ENCODE results near the gene NOTCH1. TPM values are rescaled to one million over a fixed set of nuclear protein-coding genes. Genes with fewer than 3 reads are reported as not detected.

NOTCH1 gene
- total RNA-seq, 1 experiment from 2014 or later: 53.4 TPM

DNA sequence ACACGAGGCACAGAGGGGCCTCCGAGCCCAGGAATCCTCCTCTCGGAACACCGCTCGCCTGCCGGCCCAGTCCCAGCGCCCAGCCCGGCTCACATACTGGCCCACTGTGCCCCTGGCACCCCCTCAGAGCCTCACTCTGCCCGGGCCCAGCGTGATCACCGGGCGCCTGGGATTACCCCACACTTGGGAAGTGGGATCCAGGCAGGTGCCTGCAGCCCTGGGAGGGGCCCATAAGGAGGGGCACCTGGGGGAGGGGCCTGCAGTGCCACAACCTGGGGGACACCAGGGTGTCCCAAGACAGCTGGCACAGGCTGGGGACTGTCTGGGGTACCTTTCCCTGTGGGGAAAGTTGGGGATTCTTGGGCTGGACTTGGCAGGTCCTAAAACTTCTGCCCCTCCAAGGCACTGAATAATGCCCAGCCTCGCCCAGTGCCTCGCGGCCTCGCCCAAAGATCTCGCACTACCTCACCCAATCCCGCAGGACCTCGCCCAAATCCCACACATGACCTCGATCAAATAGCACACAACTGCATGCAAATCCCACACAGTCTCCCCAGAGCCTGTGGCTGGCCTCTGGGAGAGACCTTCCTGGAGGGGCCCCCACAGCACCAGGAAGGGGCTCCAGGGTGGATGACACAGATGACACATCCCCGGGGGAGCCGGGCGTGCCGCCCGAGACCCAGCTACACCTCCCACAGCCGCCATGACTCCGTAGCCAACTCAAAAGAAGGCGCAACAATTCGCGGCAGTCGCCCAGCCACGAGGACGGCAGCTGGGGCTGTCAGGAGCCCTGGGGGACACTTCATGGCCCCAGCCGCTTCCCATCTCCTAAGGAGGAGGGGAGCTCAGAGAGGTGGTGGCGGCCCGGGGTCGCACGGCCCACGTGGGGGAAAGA, 13.7 kb downstream of the NOTCH1 start:
- intact Hi-C loops (cut with micrococcal nuclease): no loop called here
- TF ChIP-seq, protein P1, sequence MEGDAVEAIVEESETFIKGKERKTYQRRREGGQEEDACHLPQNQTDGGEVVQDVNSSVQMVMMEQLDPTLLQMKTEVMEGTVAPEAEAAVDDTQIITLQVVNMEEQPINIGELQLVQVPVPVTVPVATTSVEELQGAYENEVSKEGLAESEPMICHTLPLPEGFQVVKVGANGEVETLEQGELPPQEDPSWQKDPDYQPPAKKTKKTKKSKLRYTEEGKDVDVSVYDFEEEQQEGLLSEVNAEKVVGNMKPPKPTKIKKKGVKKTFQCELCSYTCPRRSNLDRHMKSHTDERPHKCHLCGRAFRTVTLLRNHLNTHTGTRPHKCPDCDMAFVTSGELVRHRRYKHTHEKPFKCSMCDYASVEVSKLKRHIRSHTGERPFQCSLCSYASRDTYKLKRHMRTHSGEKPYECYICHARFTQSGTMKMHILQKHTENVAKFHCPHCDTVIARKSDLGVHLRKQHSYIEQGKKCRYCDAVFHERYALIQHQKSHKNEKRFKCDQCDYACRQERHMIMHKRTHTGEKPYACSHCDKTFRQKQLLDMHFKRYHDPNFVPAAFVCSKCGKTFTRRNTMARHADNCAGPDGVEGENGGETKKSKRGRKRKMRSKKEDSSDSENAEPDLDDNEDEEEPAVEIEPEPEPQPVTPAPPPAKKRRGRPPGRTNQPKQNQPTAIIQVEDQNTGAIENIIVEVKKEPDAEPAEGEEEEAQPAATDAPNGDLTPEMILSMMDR (IDR thresholded peaks at IDR 0.05; ENCODE audit: unreplicated experiment): no peak
- Mint-ChIP-seq H3K27me3 (ENCODE audit: insufficient read depth, unreplicated experiment) (no peaks in the 10 kb centered on the region), H3K27ac (ENCODE audit: low read depth, unreplicated experiment) (no peak overlapping the region), H3K4me3 (ENCODE audit: unreplicated experiment) (no peak overlapping the region), H3K36me3 (ENCODE audit: insufficient read depth, unreplicated experiment) (peaks cover 17% of the 10 kb centered on the region), H3K9me3 (ENCODE audit: unreplicated experiment) (no peaks in the 10 kb centered on the region), H3K4me1 (ENCODE audit: insufficient read depth, unreplicated experiment) (peaks cover 8% of the 10 kb centered on the region)
- CTCF ChIA-PET: interaction anchor here (0.5 to 1.6 kb wide), 2 partner anchors 44 to 510 kb away, joined by 4 to 5 read pairs; no protein-coding TSS in a partner anchor
- POLR2A ChIA-PET: interaction anchor here (0.7 kb wide), 1 partner anchor 30 kb away, joined by 3 read pairs; no protein-coding TSS in a partner anchor
- DNase-seq (ENCODE audit: unreplicated experiment): no peak
- BruUV-seq (replicated peaks): no TSS peak

DNA sequence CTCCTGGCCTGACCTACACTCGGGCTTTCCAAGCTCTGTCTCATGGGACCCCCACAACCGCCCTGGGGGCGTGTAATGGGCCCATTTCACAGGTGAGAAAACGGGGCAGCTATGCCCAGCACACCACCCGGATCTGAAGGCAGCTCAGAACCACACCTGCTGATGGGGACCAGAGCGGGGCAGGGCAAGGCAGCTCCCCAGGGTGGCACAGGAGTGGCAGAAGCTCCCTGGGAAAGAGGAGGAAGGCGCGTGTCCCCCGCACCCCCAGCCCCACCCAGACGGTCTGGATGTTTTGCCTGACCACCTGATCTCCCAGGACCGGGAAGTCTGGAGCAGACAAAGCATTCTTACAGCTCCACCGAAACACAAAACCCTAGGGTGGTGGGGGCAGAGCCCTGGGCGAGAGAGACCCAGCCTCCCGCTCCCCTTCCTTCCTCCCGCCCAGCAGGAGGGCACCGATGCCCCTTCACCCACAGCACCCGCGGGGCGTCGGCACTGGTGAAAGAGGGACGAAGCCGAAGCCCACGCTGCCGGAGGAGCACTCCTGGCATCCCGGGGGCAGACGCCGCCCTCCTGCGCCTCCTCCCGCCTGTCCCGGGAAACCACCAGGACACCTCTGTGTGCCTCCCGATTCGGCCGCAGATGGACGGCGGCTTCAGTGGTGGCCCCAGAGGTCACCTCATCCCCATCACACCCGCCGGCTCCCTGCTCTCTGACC, 14.5 kb downstream of the NOTCH1 start:
- no TSS peak for BruUV-seq (replicated peaks)
- CTCF ChIA-PET: interaction anchor here (0.6 kb wide), 2 partner anchors 12 to 45 kb away, joined by 3 read pairs; no protein-coding TSS in a partner anchor
- TF ChIP-seq, protein P1 (IDR thresholded peaks at IDR 0.05; ENCODE audit: unreplicated experiment): no peak
- Mint-ChIP-seq H3K36me3 (ENCODE audit: insufficient read depth, unreplicated experiment) (peaks cover 19% of the 10 kb centered on the region), H3K4me3 (ENCODE audit: unreplicated experiment) (no peak overlapping the region), H3K27me3 (ENCODE audit: insufficient read depth, unreplicated experiment) (no peaks in the 10 kb centered on the region), H3K27ac (ENCODE audit: low read depth, unreplicated experiment) (no peak overlapping the region), H3K9me3 (ENCODE audit: unreplicated experiment) (no peaks in the 10 kb centered on the region), H3K4me1 (ENCODE audit: insufficient read depth, unreplicated experiment) (peaks cover 8% of the 10 kb centered on the region)
- POLR2A ChIA-PET: no interaction called here
- intact Hi-C loops (cut with micrococcal nuclease): no loop called here
- no peak for DNase-seq (ENCODE audit: unreplicated experiment)

DNA sequence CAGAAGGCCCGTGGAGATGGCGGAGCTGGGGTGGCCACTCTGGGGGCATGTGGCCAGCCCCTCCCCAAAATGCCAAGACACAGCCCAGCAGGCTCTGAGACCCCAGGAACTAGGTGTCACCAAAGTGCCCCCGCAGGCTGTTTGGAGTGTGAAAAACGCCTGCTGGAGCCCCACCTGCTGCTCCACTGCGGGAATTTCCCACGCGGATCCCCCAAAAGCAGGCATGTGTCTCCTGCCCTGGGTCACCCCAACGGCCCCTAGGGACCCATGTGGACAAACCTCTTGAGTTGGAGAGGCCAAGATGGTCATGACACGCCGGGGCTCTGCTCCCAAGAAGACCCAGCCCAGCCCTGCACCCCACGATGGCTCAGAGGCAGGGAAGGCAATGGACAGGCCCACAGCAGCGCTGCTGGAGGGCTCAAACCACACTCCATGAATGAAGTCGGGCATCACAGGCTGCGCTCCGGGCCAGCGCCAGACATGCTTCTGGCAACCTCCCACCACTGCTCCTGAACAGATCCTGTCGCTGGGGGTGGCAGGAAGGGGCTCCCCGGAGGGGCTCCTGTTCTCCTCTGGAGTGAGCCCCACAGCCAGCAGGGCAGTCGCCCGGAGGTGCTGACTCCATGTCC, 15.3 kb downstream of the NOTCH1 start:
- POLR2A ChIA-PET: no interaction called here
- peaks cover 20% of the 10 kb centered on the region for H3K36me3 Mint-ChIP-seq (ENCODE audit: insufficient read depth, unreplicated experiment)
- TF ChIP-seq, protein P1 (IDR thresholded peaks at IDR 0.05; ENCODE audit: unreplicated experiment): no peak
- no peak overlapping the region for H3K4me3 Mint-ChIP-seq (ENCODE audit: unreplicated experiment)
- intact Hi-C loops (cut with micrococcal nuclease): no loop called here
- no TSS peak for BruUV-seq (replicated peaks)
- no peak overlapping the region for H3K27ac Mint-ChIP-seq (ENCODE audit: low read depth, unreplicated experiment)
- H3K4me1 Mint-ChIP-seq (ENCODE audit: insufficient read depth, unreplicated experiment): peaks cover 8% of the 10 kb centered on the region
- H3K27me3 Mint-ChIP-seq (ENCODE audit: insufficient read depth, unreplicated experiment): no peaks in the 10 kb centered on the region
- no peaks in the 10 kb centered on the region for H3K9me3 Mint-ChIP-seq (ENCODE audit: unreplicated experiment)
- CTCF ChIA-PET: interaction anchor here (0.6 to 1.0 kb wide), 2 partner anchors 43 to 44 kb away, joined by 3 read pairs; no protein-coding TSS in a partner anchor
- no peak for DNase-seq (ENCODE audit: unreplicated experiment)

Data from MCF 10A (cell line).